HepG2 (cell line): ENCODE data around the gene FGF19. TPM values are rescaled to one million over a fixed set of nuclear protein-coding genes. Genes with fewer than 3 reads are reported as not detected.

Source experiments
- ATAC-seq: fragments of 200-7000 bp; cut with Tn5 transposase; 3 replicates; pipeline ENCODE4 v1.9.1; 2020; ENCODE audit warnings: mild to moderate bottlenecking, moderate library complexity
- BruUV-seq: library from RNA; stranded (reverse); fragments of 400-500 nt; replicated peaks from 2 replicates; lab custom pipeline; 2021; lab: Mats Ljungman, UMichigan
- CTCF ChIA-PET: fragments of 300-600 bp; formaldehyde crosslinking; extraction: SDS; loops from one replicate; lab custom pipeline; 2021; ENCODE audit warnings: low total read pairs, inconsistent platforms, low intra/inter-chr PET ratio; lab: Yijun Ruan, JAX
- POLR2A ChIA-PET: fragments of 350-600 bp; sonication (Branson Sonifier 250); formaldehyde crosslinking; loops from one replicate; lab custom pipeline; 2020; ENCODE audit warnings: antibody characterized with exemption, inconsistent platforms; lab: Yijun Ruan, JAX
- DNase-seq: peaks from one replicate; pipeline ENCODE4 v3.0.0-alpha.2; 2015; ENCODE audit warnings: low spot score
- FAIRE-seq: peaks from 3 replicates; lab custom pipeline; 2011; peaks lifted over from hg19 to GRCh38; lab: Jason Lieb, UNC
- H2AFZ ChIP-seq: one replicate; pipeline ENCODE4 v1.6.1; 2011; ENCODE audit warnings: low read length, inconsistent platforms
- H3K27ac ChIP-seq: fragments of 300-600 bp; 3 replicates; pipeline ENCODE4 v1.8.0; 2011; ENCODE audit warnings: mixed run types, mild to moderate bottlenecking, mixed read lengths, low read length, inconsistent platforms; ENCODE audit not compliant: insufficient read depth; ENCODE audit errors: extremely low read length
- H3K27me3 ChIP-seq, 2 experiments: fragments of 200-600 bp in 1 of 2; 2 replicates in 1 of 2; 3 replicates in 1 of 2; pipeline versions ENCODE4 v1.6.0 to v1.8.0; 2011; ENCODE audit warnings: low read length in 2 of 2, mild to moderate bottlenecking in 2 of 2, moderate library complexity in 2 of 2, inconsistent platforms in 1 of 2; ENCODE audit not compliant: insufficient read depth in 2 of 2, control insufficient read depth in 1 of 2
- H3K36me3 ChIP-seq, 2 experiments: fragments of 200-600 bp in 1 of 2; replicated peaks in 1 of 2; 2 replicates in 1 of 2; 3 replicates in 1 of 2; pipeline versions ENCODE4 v1.5.1 to v1.8.0; 2011; ENCODE audit warnings: low read length in 2 of 2, inconsistent platforms in 1 of 2; ENCODE audit not compliant: insufficient read depth in 2 of 2, control insufficient read depth in 1 of 2
- H3K4me1 ChIP-seq: 2 replicates; pipeline ENCODE4 v1.5.1; 2012; ENCODE audit warnings: low read length, inconsistent platforms; ENCODE audit not compliant: insufficient read depth
- H3K4me2 ChIP-seq: 2 replicates; pipeline ENCODE4 v1.6.0; 2011; ENCODE audit warnings: low read depth, low read length, inconsistent platforms
- H3K4me3 ChIP-seq, 3 experiments: fragments of 200-600 bp in 1 of 3; sonication (generic), shearing (Covaris generic) in 1 of 3; replicated peaks in 1 of 3; 2 replicates each; pipeline ENCODE4 v1.5.1; 2011 to 2016; ENCODE audit warnings: low read length in 3 of 3, inconsistent platforms in 2 of 3, low read depth in 2 of 3, mild to moderate bottlenecking in 2 of 3, control low read depth in 1 of 3, mixed read lengths in 1 of 3; ENCODE audit not compliant: insufficient read depth in 1 of 3
- H3K79me2 ChIP-seq: one replicate; pipeline ENCODE4 v1.6.1; 2011; ENCODE audit warnings: low read length, inconsistent platforms; ENCODE audit not compliant: insufficient read depth
- H3K9ac ChIP-seq: 2 replicates; pipeline ENCODE4 v1.6.0; 2011; ENCODE audit warnings: mild to moderate bottlenecking, low read depth, low read length, inconsistent platforms; ENCODE audit not compliant: insufficient read depth
- H3K9me3 ChIP-seq: 2 replicates; pipeline ENCODE4 v1.5.1; 2012; ENCODE audit warnings: mild to moderate bottlenecking, low read length
- H4K20me1 ChIP-seq: 2 replicates; pipeline ENCODE4 v1.6.0; 2011; ENCODE audit warnings: inconsistent platforms, mild to moderate bottlenecking, low read length, moderate library complexity; ENCODE audit not compliant: insufficient read depth
- FOXO1 ChIP-seq: sonication (generic); formaldehyde crosslinking; IDR thresholded peaks from 2 replicates; pipeline ENCODE4 v1.4.0; 2020; ENCODE audit warnings: missing genetic modification reagents
- PRPF4 ChIP-seq: fragments of 200-400 bp; formaldehyde crosslinking; IDR thresholded peaks from 2 replicates; pipeline ENCODE4 v1.6.1; 2016; ENCODE audit warnings: low read length, low read depth; ENCODE audit not compliant: poor library complexity, severe bottlenecking
- SNAPC5 ChIP-seq: sonication (generic); formaldehyde crosslinking; IDR thresholded peaks from 2 replicates; pipeline ENCODE4 v1.8.1; 2023; ENCODE audit warnings: mild to moderate bottlenecking, missing genetic modification reagents, borderline replicate concordance
- TCF12 ChIP-seq, 2 experiments: fragments of 450-650 bp in 1 of 2; sonication (generic) in 1 of 2; formaldehyde crosslinking in 1 of 2; IDR thresholded peaks; 2 replicates each; pipeline versions ENCODE4 v1.6.1 to v1.8.0; 2017 to 2022; ENCODE audit warnings: antibody characterized with exemption in 1 of 2, mild to moderate bottlenecking in 1 of 2, missing genetic modification reagents in 1 of 2, moderate library complexity in 1 of 2
- ZBTB38 ChIP-seq: sonication (generic); formaldehyde crosslinking; IDR thresholded peaks from 2 replicates; pipeline ENCODE4 v1.5.1; 2020; ENCODE audit warnings: mild to moderate bottlenecking, missing genetic modification reagents
- ZNF335 ChIP-seq: sonication (generic); formaldehyde crosslinking; IDR thresholded peaks from 2 replicates; pipeline ENCODE4 v1.4.0; 2020; ENCODE audit warnings: missing genetic modification reagents
- WGBS: methylation state at CpG from one replicate; pipeline ENCODE4 v1.1.6; 2017; ENCODE audit warnings: low lambda C conversion rate; 5-methylcytosine and 5-hydroxymethylcytosine counted together
- in situ Hi-C: cut with HindIII; loops from 2 replicates; pipeline ENCODE4 v1.10.0; 2017; ENCODE audit warnings: low pct_unique_long_range_greater_than_20kb; ENCODE audit not compliant: extremely low pct_ligation_motif_present
- intact Hi-C: fragments of 100-400 bp; cut with micrococcal nuclease; formaldehyde crosslinking; loops from one replicate; pipeline ENCODE4 v1.10.0; 2022; ENCODE audit not compliant: unreplicated experiment
- polyA plus RNA-seq, 8 experiments: library from polyadenylated mRNA; depleted of rRNA in 3 of 8; stranded (reverse) in 7 of 8; unstranded in 1 of 8; fragments of >200 nt; fragmentation: Illumina TruSeq in 4 of 8; extraction: Trizol in 4 of 8; gene quantifications; 2 replicates each; pipeline versions ENCODE4 v1.2.1 to v1.2.3, GENCODE V29; 2011 to 2016; ENCODE audit warnings: low read depth in 4 of 8, missing spikeins in 1 of 8, mixed read lengths in 1 of 8; ENCODE audit not compliant: insufficient read depth in 1 of 8
- total RNA-seq, 5 experiments: library from RNA; depleted of rRNA; stranded (reverse); fragments of >200 nt; fragmentation: Illumina TruSeq; extraction: Trizol; gene quantifications; 2 replicates each; pipeline ENCODE4 v1.2.3, GENCODE V29; 2016; ENCODE audit warnings: low read depth in 1 of 5
- TF ChIP-seq, protein P1 (sequence below): sonication (generic); formaldehyde crosslinking; IDR thresholded peaks from 2 replicates; pipeline ENCODE4 v1.5.1; 2020; ENCODE audit warnings: mild to moderate bottlenecking, moderate library complexity, missing genetic modification reagents
- TF ChIP-seq, protein P2 (sequence below): sonication (generic); formaldehyde crosslinking; IDR thresholded peaks from 2 replicates; pipeline ENCODE4 v1.8.0; 2022; ENCODE audit warnings: missing genetic modification reagents, low read depth, mild to moderate bottlenecking, borderline replicate concordance

FGF19 gene
- total and polyA plus RNA-seq, 2 of the 13 experiments (the other 11 are each of a cell fraction or from before 2014, with no cell fraction given), result 0.07 TPM; not detected in 1

GRCh38 chr11:69703453-69703767 lies 412 bp downstream of the FGF19 start:
- H3K27me3 ChIP-seq, result peaks cover 0 to 4% of the 10 kb centered on the region in 2 experiments; a peak in 1 of 5 replicates
- no TSS peak for BruUV-seq
- TF ChIP-seq ZNF335 (CRISPR knock-in tag), result no peak
- no peak for TF ChIP-seq FOXO1 (CRISPR knock-in tag)
- TF ChIP-seq TCF12 (IDR thresholded peaks at IDR 0.05), result no peak
- no peak for TF ChIP-seq TCF12 (CRISPR knock-in tag; IDR thresholded peaks at IDR 0.05)
- TF ChIP-seq, all 625 proteins: peak for 0
- Histone ChIP-seq H4K20me1 (no peaks in the 10 kb centered on the region), H3K4me1 (peaks cover 84% of the 10 kb centered on the region), H3K27ac (no peak overlapping the region), H3K4me2 (no peak overlapping the region), H2AFZ (no peak overlapping the region), H3K9me3 (no peaks in the 10 kb centered on the region), H3K9ac (no peak overlapping the region), H3K79me2 (no peaks in the 10 kb centered on the region), H3K4me3 (no peak overlapping the region), H3K36me3 (no peaks in the 10 kb centered on the region)
- DNase-seq (no peak), ATAC-seq (no peak), FAIRE-seq (no peak)
- WGBS, result 98% methylated on average over 34 of the region's 34 CpGs
- in situ Hi-C loops, result no loop called here
- intact Hi-C loops, result no loop called here
- CTCF ChIA-PET, result no interaction called here
- POLR2A ChIA-PET, result no interaction called here

GRCh38 chr11:69702769-69703452 lies 911 bp downstream of the FGF19 start:
- no peak for DNase-seq
- Histone ChIP-seq H3K79me2 (no peaks in the 10 kb centered on the region), H3K4me3 (no peak overlapping the region), H4K20me1 (no peaks in the 10 kb centered on the region), H3K36me3 (no peaks in the 10 kb centered on the region), H3K27ac (peak overlapping the region; percentile 74), H3K4me1 (peaks cover 80% of the 10 kb centered on the region), H3K4me2 (peak overlapping the region; percentile 57; the same call in 1 of the 2 replicates), H2AFZ (no peak overlapping the region), H3K9me3 (no peaks in the 10 kb centered on the region), H3K9ac (no peak overlapping the region; the same call in 1 of the 2 replicates), H3K27me3 (peaks cover 0 to 6% of the 10 kb centered on the region in 2 experiments; a peak in 1 of 5 replicates)
- no peak for ATAC-seq
- in situ Hi-C loops (no loop called here), intact Hi-C loops (no loop called here)
- ChIA-PET CTCF (no interaction called here), POLR2A (no interaction called here)
- 95% methylated on average over 44 of the region's 45 CpGs for WGBS
- no peak for FAIRE-seq
- peak; percentile 68 for TF ChIP-seq PRPF4
- TF ChIP-seq SNAPC5 (CRISPR knock-in tag), result no peak
- TF ChIP-seq, protein P1, sequence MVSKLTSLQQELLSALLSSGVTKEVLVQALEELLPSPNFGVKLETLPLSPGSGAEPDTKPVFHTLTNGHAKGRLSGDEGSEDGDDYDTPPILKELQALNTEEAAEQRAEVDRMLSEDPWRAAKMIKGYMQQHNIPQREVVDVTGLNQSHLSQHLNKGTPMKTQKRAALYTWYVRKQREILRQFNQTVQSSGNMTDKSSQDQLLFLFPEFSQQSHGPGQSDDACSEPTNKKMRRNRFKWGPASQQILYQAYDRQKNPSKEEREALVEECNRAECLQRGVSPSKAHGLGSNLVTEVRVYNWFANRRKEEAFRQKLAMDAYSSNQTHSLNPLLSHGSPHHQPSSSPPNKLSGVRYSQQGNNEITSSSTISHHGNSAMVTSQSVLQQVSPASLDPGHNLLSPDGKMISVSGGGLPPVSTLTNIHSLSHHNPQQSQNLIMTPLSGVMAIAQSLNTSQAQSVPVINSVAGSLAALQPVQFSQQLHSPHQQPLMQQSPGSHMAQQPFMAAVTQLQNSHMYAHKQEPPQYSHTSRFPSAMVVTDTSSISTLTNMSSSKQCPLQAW (CRISPR knock-in tag), result 0 out of 2 replicates have a peak, but pooled peaks have one; percentile 4
- peak; percentile 67 for TF ChIP-seq ZBTB38 (CRISPR knock-in tag)
- TF ChIP-seq, protein P2, sequence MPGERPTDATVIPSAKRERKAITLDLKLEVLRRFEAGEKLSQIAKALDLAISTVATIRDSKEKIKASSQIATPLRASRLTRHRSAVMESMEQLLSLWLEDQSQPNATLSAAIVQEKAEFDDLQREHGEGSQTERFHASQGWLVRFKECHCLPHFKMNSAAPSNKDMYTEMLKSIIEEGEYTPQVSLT (CRISPR knock-in tag), result no peak
- BruUV-seq, result no TSS peak
